ENCODE data around the gene PCDHGA8.
"Not testable (repeated sequence)": the region's sequence is repeated elsewhere in the genome, so short reads cannot be mapped to it uniquely, and the experiment has no call there.

PCDHGA8 gene

GRCh38 chr5:141392429-141393198 lies at the start of gene PCDHGA8:
Gene PCDHGA8 (plus strand): TSS chr5:141392633. CDS start chr5:141392814, 181 bp downstream.
- peak; percentile 37 for DNase-seq

- no peak for DNase-seq
These were observed 49.7 kb upstream of the PCDHGA8 start for GRCh38 chr5:141342773-141343172.

GRCh38 chr5:141343242-141343952 lies 49.0 kb upstream of the PCDHGA8 start, which contains the start of gene PCDHGA3:
Gene PCDHGA3 (plus strand): TSS chr5:141343829. CDS start chr5:141344034, 205 bp downstream.
- peak; percentile 57 for DNase-seq

GRCh38 chr5:141343953-141344463 lies 48.4 kb upstream of the PCDHGA8 start:
- DNase-seq: no peak

GRCh38 chr5:141345327-141345726 lies 47.1 kb upstream of the PCDHGA8 start:
- no peak for DNase-seq

- not testable (repeated sequence) for DNase-seq
These were observed 46.4 kb upstream of the PCDHGA8 start for GRCh38 chr5:141346017-141346416.

GRCh38 chr5:141349917-141350619 lies 42.4 kb upstream of the PCDHGA8 start, which contains the start of gene PCDHGB1:
Gene PCDHGB1 (plus strand): TSS chr5:141350099. CDS start chr5:141350261, 162 bp downstream.
- DNase-seq: peak; percentile 54

- no peak for DNase-seq
These were observed 40.8 kb upstream of the PCDHGA8 start for GRCh38 chr5:141351591-141351990.

GRCh38 chr5:141354900-141355469 lies 37.4 kb upstream of the PCDHGA8 start, which contains the start of gene PCDHGA4:
Gene PCDHGA4 (plus strand): TSS chr5:141355021. CDS start chr5:141355108, 87 bp downstream.
- DNase-seq: peak; percentile 20

- no peak for DNase-seq
These were observed 36.8 kb upstream of the PCDHGA8 start for GRCh38 chr5:141355641-141356040.

- no peak for DNase-seq
These were observed 36.3 kb upstream of the PCDHGA8 start for GRCh38 chr5:141356133-141356532.

GRCh38 chr5:141356950-141357349 lies 35.5 kb upstream of the PCDHGA8 start:
- no peak for DNase-seq

GRCh38 chr5:141359790-141360426 lies 32.5 kb upstream of the PCDHGA8 start, which contains the start of gene PCDHGB2:
Gene PCDHGB2 (plus strand): TSS chr5:141359994. CDS start chr5:141360136, 142 bp downstream.
- peak; percentile 32 for DNase-seq

- no peak for DNase-seq
These were observed 31.7 kb upstream of the PCDHGA8 start for GRCh38 chr5:141360685-141361084.

- DNase-seq: no peak
These were observed 29.7 kb upstream of the PCDHGA8 start for GRCh38 chr5:141362719-141363118.

- DNase-seq: peak; percentile 24
These were observed 28.3 kb upstream of the PCDHGA8 start, which contains the start of gene PCDHGA5 for GRCh38 chr5:141363952-141364660. Gene PCDHGA5 (plus strand): TSS chr5:141364162. CDS start chr5:141364331, 169 bp downstream.

- no peak for DNase-seq
These were observed 26.2 kb upstream of the PCDHGA8 start for GRCh38 chr5:141366016-141366896.

- peak; percentile 64 for DNase-seq
These were observed 22.2 kb upstream of the PCDHGA8 start, which contains the start of gene PCDHGB3 for GRCh38 chr5:141369994-141370848. Gene PCDHGB3 (plus strand): TSS chr5:141370242. CDS start chr5:141370395, 153 bp downstream.

Data from fibroblast of skin of right quadriceps (primary cell).